GM19043 (cell line): ENCODE data around the gene ENTHD1.
"Not testable (repeated sequence)": the region's sequence is repeated elsewhere in the genome, so short reads cannot be mapped to it uniquely, and the experiment has no call there.

Experiments used
- ATAC-seq: cut with Tn5 transposase; IDR thresholded peaks from one replicate; pipeline ENCODE4 v1.9.1; 2021; ENCODE audit warnings: low read depth; ENCODE audit not compliant: unreplicated experiment

ENTHD1 gene

DNA sequence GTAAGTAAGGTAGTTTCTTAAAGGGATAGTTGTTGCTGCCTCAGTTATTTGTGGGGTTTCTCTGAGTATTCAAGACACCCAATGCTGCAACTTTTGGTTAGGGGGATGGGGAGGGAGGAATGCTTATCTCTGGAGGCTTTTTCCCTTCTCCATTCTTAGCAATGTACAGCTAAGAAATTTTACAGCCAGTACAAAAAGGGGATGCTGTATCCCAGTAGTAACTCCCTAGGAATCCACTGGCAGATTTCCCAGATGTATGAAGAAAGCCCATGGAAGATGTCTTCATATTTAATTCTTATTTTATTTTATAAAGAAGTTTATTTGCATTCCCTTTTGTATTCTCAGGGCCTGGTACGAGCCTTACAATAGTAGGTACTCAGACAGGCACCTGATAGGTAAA, 154.8 kb downstream of the ENTHD1 start:
- no peak for ATAC-seq

DNA sequence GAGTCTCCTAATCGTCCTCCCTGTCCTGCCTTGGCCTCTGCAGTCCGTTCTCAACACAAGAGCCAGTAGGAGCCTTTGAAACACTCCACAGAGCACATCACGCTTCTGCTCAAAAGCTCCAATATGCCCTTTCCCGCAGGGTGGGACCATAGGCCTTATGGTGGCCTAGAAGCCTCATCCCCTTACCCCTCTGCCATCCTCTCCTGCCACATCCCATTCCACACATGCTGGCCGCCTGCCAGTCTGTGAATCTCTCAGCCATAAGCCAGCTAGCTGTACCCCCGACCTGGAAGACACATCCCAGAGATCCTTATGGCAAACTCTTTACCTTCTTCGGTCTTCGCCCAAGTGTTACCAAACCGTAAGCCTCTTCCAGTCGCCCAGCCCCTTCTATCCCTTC, 157.8 kb downstream of the ENTHD1 start:
- no peak for ATAC-seq

- no peak for ATAC-seq
Observed at GRCh38 chr22:39734866-39735265, 158.7 kb downstream of the ENTHD1 start.

GRCh38 chr22:39734046-39734445, 159.5 kb downstream of the ENTHD1 start:
- ATAC-seq, result not testable (repeated sequence)

GRCh38 chr22:39733191-39733590, 160.4 kb downstream of the ENTHD1 start:
- ATAC-seq, result no peak

DNA sequence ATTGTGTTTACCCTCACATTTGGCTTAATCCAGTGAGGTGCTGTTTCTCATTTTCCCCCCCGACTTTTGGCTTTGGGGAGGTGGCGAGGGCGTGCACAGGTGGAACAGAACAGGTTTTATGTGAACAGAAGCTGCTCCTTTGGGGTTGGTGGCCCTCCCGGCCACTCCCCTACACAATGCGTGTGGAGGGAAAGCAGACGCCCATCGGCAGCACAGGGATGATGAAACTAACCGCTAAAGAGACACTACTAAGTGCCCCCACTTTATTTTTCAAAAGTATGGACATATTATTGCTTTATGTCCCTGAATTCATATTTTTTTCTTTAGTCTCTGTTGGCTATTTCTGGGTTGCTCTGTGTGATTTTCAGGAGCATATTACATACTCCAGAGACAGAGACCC, 160.9 kb downstream of the ENTHD1 start:
- ATAC-seq, result no peak

- ATAC-seq, result no peak
Observed at GRCh38 chr22:39731881-39732555, 161.5 kb downstream of the ENTHD1 start.

DNA sequence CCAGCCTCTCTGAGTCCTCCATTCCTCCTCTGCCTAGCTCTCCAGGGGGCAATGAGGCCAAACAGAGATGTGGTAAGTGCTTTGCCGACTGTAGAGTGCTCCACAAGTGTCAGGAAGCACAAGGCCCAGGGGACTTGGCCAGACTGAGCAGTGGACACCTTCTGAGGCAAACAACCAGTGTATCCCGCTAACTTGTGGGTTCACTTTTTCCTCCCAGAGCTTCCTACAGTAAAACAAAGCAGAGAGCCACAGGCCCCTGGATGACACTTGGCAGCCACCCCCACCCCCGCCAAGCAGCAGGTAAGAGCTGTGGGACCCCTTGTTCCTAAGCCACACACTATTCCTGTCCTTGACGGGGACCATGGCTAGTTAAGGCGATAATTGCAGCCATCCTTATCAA, 162.1 kb downstream of the ENTHD1 start:
- no peak for ATAC-seq

- ATAC-seq, result no peak
Observed at GRCh38 chr22:39729141-39729934, 164.2 kb downstream of the ENTHD1 start.

DNA sequence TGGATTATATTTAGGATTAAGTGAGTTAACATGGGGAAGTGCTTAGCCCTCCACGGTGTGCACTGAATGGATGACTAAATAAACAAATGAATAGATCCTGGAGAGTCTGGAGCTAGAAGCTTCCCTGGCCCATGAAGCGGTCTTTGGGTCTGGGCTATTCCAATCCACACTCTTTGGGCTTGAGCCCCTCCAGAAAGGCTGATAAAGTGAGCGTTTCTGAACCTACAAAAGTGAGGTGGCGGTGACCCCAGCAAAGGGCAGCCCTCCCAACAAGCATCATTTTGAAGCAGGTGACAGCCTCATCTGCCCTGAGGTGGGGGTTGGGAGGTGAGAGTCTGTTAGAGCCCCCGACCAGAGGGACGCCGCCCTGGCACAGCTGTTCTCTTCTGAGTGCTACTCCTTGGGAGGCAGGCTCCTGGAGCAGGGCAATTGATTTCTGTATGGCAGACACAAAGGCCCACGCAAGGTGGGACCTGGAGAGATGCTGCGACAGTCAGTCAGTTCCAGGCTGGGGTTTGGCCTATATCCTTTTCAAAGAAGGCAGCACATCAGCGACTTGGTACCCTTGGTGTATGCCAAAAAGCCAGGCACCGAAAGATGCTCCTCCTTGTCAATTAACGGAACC, 165.2 kb downstream of the ENTHD1 start:
- ATAC-seq, result no peak

- no peak for ATAC-seq
Observed at GRCh38 chr22:39727541-39727940, 166.0 kb downstream of the ENTHD1 start.

DNA sequence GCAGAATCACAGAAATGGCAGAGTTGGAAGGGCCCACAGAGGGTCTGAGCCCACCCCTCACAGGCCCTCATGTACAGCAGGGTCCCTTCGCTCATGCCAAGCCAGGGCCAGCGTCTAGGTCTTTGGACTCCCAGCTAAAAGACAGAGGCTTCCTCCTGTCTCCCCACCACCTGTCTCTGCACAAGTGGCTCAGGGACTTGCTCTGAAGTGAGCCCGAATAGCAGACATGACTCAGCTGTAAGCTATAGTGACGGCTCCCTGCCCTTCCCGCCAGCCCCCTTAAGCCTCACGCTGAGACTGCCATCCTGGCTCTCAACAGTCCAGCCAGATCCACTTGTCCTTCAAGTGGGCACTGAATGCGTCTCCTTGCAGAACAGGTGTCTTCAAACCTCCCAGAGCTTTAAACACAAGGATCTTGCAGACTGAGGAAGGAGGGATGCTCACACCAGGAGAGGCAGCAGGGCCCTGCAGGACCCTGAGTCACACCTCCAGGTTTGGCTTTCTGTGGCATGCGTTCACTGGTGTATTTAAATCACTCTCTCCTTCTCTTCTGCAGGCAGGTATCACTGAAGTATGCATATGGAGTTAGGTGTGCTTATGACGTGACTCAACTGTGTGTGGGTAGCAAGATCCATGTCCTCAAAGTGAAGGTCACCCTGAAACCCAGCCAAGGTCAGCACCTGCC, 168.1 kb downstream of the ENTHD1 start:
- no peak for ATAC-seq

DNA sequence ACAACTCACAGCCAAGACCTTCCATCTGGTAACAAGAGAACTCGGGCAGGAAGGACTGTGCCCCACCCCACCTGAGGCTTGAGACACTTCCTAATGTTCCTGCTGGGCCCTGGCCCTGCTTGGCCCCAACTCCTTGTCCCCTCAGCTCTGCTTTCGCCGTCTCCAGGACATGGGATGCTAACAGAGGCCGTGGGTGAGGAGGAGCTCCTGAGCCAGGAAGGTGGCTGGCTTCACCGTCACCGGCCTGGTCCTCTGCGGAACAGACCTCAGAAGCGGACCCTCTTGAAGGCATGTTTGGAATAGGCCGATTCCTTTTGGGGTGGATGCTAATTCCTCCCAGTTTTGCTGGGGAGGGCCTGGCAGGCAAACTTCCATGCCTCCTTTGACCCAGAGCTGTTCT, 168.7 kb downstream of the ENTHD1 start:
- no peak for ATAC-seq

GRCh38 chr22:39724390-39724789, 169.2 kb downstream of the ENTHD1 start:
- no peak for ATAC-seq

GRCh38 chr22:39723899-39724351, 169.6 kb downstream of the ENTHD1 start:
- ATAC-seq, result no peak

DNA sequence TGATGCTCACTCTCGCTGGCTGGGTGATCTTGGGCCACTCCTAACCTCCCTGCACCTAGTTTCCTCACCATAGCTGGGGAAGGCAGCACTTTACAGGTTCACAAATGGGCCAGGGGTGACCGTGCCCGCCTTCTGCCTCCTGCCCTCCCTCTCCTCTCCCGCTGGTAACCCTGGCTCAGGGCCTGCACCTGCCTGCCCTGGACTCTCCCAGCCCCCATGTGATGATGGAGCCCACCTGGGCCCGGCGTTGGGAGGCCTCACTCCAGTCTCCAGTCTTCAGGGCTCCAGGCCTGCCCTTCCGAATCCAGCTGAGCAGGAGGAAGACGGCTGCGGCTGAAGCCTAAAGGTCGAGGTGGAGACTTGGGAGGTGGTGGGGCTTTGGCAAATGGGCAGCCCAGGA, 170.1 kb downstream of the ENTHD1 start:
- ATAC-seq, result no peak

DNA sequence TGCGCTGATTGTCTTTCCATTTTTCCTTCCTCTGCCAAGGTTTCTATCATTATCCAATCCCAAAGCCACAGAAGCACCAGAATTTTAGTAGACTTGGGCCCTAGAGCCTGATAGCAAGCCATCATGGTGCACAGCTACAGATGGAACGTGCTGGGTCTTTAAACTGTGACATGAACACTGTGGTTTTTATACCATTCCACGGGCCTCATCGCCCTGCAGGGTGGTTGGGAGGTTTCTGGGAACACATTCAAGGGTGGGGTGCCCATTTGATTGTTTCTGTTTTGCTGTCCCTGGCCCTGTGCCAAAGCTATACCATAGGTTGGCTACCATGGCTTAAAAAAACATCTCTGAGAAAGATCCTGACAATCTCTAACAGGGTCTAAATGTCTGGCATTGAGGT, 171.1 kb downstream of the ENTHD1 start:
- no peak for ATAC-seq

- ATAC-seq, result no peak
Observed at GRCh38 chr22:39722032-39722325, 171.6 kb downstream of the ENTHD1 start.

GRCh38 chr22:39721206-39722031, 172.1 kb downstream of the ENTHD1 start:
- no peak for ATAC-seq
